HG02610 (cell line): ENCODE results near the gene NFYC.

Experiments used
- ATAC-seq: cut with Tn5 transposase; IDR thresholded peaks from one replicate; pipeline ENCODE4 v1.9.1; 2021; ENCODE audit warnings: mild to moderate bottlenecking, moderate library complexity; ENCODE audit not compliant: unreplicated experiment

NFYC gene

GRCh38 chr1:40691538-40692428, at the start of gene NFYC:
Gene NFYC (plus strand): TSS chr1:40691704. CDS start chr1:40738844, 47,140 bp downstream.
- ATAC-seq = peak; percentile 75

- ATAC-seq = no peak
These were observed 46.3 kb upstream of the NFYC start for GRCh38 chr1:40645118-40645680.

- ATAC-seq = no peak
These were observed 45.2 kb upstream of the NFYC start for GRCh38 chr1:40646315-40646714.

GRCh38 chr1:40648200-40648599, 43.3 kb upstream of the NFYC start:
- no peak for ATAC-seq

GRCh38 chr1:40648928-40649591, 42.4 kb upstream of the NFYC start:
- no peak for ATAC-seq

- no peak for ATAC-seq
These were observed 41.9 kb upstream of the NFYC start for GRCh38 chr1:40649592-40649930.

GRCh38 chr1:40650075-40650474, 41.4 kb upstream of the NFYC start:
- no peak for ATAC-seq

GRCh38 chr1:40651138-40651857, 40.2 kb upstream of the NFYC start:
- ATAC-seq = no peak

- ATAC-seq = no peak
These were observed 39.0 kb upstream of the NFYC start for GRCh38 chr1:40652468-40652867.

- no peak for ATAC-seq
These were observed 38.5 kb upstream of the NFYC start for GRCh38 chr1:40652979-40653378.

- no peak for ATAC-seq
These were observed 37.5 kb upstream of the NFYC start for GRCh38 chr1:40653851-40654537.

GRCh38 chr1:40657046-40657445, 34.5 kb upstream of the NFYC start:
- ATAC-seq = no peak

GRCh38 chr1:40658751-40659648, 32.5 kb upstream of the NFYC start:
- ATAC-seq = no peak

- no peak for ATAC-seq
These were observed 31.9 kb upstream of the NFYC start for GRCh38 chr1:40659649-40659947.

GRCh38 chr1:40661678-40662077, 29.8 kb upstream of the NFYC start:
- ATAC-seq = no peak

- no peak for ATAC-seq
These were observed 29.4 kb upstream of the NFYC start for GRCh38 chr1:40662151-40662550.

GRCh38 chr1:40662864-40663263, 28.6 kb upstream of the NFYC start:
- no peak for ATAC-seq

- ATAC-seq = no peak
These were observed 28.0 kb upstream of the NFYC start for GRCh38 chr1:40663324-40664166.

- no peak for ATAC-seq
These were observed 27.4 kb upstream of the NFYC start for GRCh38 chr1:40664167-40664537.
